ENCODE measurements around the gene GRAMD1B. TPM values are rescaled to one million over a fixed set of nuclear protein-coding genes. Genes with fewer than 3 reads are reported as not detected.

Gene GRAMD1B
- total RNA-seq, 1 experiment from 2014 or later: 1.2 TPM

- H3K27me3 Mint-ChIP-seq (ENCODE audit: insufficient read depth, unreplicated experiment): no peaks in the 10 kb centered on the region
- TF ChIP-seq, protein P1, sequence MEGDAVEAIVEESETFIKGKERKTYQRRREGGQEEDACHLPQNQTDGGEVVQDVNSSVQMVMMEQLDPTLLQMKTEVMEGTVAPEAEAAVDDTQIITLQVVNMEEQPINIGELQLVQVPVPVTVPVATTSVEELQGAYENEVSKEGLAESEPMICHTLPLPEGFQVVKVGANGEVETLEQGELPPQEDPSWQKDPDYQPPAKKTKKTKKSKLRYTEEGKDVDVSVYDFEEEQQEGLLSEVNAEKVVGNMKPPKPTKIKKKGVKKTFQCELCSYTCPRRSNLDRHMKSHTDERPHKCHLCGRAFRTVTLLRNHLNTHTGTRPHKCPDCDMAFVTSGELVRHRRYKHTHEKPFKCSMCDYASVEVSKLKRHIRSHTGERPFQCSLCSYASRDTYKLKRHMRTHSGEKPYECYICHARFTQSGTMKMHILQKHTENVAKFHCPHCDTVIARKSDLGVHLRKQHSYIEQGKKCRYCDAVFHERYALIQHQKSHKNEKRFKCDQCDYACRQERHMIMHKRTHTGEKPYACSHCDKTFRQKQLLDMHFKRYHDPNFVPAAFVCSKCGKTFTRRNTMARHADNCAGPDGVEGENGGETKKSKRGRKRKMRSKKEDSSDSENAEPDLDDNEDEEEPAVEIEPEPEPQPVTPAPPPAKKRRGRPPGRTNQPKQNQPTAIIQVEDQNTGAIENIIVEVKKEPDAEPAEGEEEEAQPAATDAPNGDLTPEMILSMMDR (IDR thresholded peaks at IDR 0.05; ENCODE audit: insufficient read depth in 1 of 2, low read depth in 1 of 2, low read length in 1 of 2, severe bottlenecking in 1 of 2, unreplicated experiment in 1 of 2): no peak
- Histone ChIP-seq H3K4me3 (ENCODE audit: low read depth, low read length) (no peak overlapping the region), H3K27me3 (replicated peaks; ENCODE audit: control insufficient read depth, insufficient read depth, low read length) (no peaks in the 10 kb centered on the region), H3K9me3 (no peaks in the 10 kb centered on the region), H3K4me1 (peaks cover 48% of the 10 kb centered on the region), H3K36me3 (ENCODE audit: control insufficient read depth, insufficient read depth, low read length) (no peaks in the 10 kb centered on the region)
- POLR2A ChIA-PET: no interaction called here
- intact Hi-C loops (cut with micrococcal nuclease; ENCODE audit: unreplicated experiment): loop anchor here (10.0 kb wide), 1 partner anchor 228 kb away; no protein-coding TSS in a partner anchor
- no peak overlapping the region for H3K4me3 Mint-ChIP-seq (ENCODE audit: unreplicated experiment)
- no peaks in the 10 kb centered on the region for H3K9me3 Mint-ChIP-seq (ENCODE audit: unreplicated experiment)
- H3K4me1 Mint-ChIP-seq (ENCODE audit: low read depth, unreplicated experiment): peaks cover 30% of the 10 kb centered on the region
- peak overlapping the region; percentile 4 for H3K27ac Mint-ChIP-seq (ENCODE audit: unreplicated experiment)
- CTCF ChIA-PET: no interaction called here
- BruUV-seq (replicated peaks): no TSS peak
- H3K36me3 Mint-ChIP-seq (ENCODE audit: insufficient read depth, unreplicated experiment): no peaks in the 10 kb centered on the region
- DNase-seq: no peak
Observed at GRCh38 chr11:123586568-123586967, 156.5 kb downstream of the GRAMD1B start.

- no peaks in the 10 kb centered on the region for H3K27me3 ChIP-seq (replicated peaks; ENCODE audit: control insufficient read depth, insufficient read depth, low read length)
- DNase-seq: no peak
- H3K4me1 ChIP-seq: peaks cover 48% of the 10 kb centered on the region
- Mint-ChIP-seq H3K27me3 (ENCODE audit: insufficient read depth, unreplicated experiment) (no peaks in the 10 kb centered on the region), H3K4me1 (ENCODE audit: low read depth, unreplicated experiment) (peaks cover 30% of the 10 kb centered on the region), H3K9me3 (ENCODE audit: unreplicated experiment) (no peaks in the 10 kb centered on the region), H3K27ac (ENCODE audit: unreplicated experiment) (peak overlapping the region; percentile 4), H3K4me3 (ENCODE audit: unreplicated experiment) (no peak overlapping the region), H3K36me3 (ENCODE audit: insufficient read depth, unreplicated experiment) (no peaks in the 10 kb centered on the region)
- ChIA-PET POLR2A (no interaction called here), CTCF (no interaction called here)
- no peaks in the 10 kb centered on the region for H3K36me3 ChIP-seq (ENCODE audit: control insufficient read depth, insufficient read depth, low read length)
- TF ChIP-seq, protein P1 (IDR thresholded peaks at IDR 0.05; ENCODE audit: insufficient read depth in 1 of 2, low read depth in 1 of 2, low read length in 1 of 2, severe bottlenecking in 1 of 2, unreplicated experiment in 1 of 2): no peak
- BruUV-seq (replicated peaks): no TSS peak
- intact Hi-C loops (cut with micrococcal nuclease; ENCODE audit: unreplicated experiment): loop anchor here (10.0 kb wide), 1 partner anchor 228 kb away; no protein-coding TSS in a partner anchor
- H3K4me3 ChIP-seq (ENCODE audit: low read depth, low read length): no peak overlapping the region
- no peaks in the 10 kb centered on the region for H3K9me3 ChIP-seq
Observed at GRCh38 chr11:123587044-123587443, 157.0 kb downstream of the GRAMD1B start.

DNA sequence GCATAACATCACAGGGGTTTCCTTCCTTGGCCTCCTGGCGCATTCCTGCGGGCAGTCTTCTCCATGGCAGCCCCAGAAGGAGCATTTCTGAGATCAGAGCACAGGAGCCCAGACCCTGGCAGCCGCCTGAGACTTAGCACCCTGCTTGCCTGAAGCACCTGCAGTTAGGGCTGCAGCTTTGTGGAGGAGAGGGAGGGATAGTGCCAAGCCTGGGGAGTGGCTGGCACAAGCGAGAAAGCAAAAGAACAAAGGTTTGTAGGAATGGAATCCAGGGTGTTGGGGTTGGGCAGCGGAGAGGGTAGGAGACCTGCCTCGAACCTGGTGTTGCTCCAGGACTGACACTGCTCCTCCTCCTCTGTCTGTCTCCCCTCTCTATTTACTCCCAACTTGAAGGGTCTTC is 157.5 kb downstream of the GRAMD1B start:
- BruUV-seq (replicated peaks): TSS peak; percentile 75
- CTCF ChIA-PET: interaction anchor here (0.9 kb wide), 1 partner anchor 11 kb away, joined by 5 read pairs; no protein-coding TSS in a partner anchor
- Mint-ChIP-seq H3K9me3 (ENCODE audit: unreplicated experiment) (no peaks in the 10 kb centered on the region), H3K4me3 (ENCODE audit: unreplicated experiment) (peak overlapping the region; percentile 18), H3K27me3 (ENCODE audit: insufficient read depth, unreplicated experiment) (peaks cover 2% of the 10 kb centered on the region), H3K36me3 (ENCODE audit: insufficient read depth, unreplicated experiment) (no peaks in the 10 kb centered on the region), H3K27ac (ENCODE audit: unreplicated experiment) (peak overlapping the region; percentile 85), H3K4me1 (ENCODE audit: low read depth, unreplicated experiment) (peaks cover 30% of the 10 kb centered on the region)
- H3K4me3 ChIP-seq (ENCODE audit: low read depth, low read length): no peak overlapping the region
- no peaks in the 10 kb centered on the region for H3K36me3 ChIP-seq (ENCODE audit: control insufficient read depth, insufficient read depth, low read length)
- intact Hi-C loops (cut with micrococcal nuclease; ENCODE audit: unreplicated experiment): loop anchor here (10.0 kb wide), 1 partner anchor 227 kb away; no protein-coding TSS in a partner anchor
- H3K27me3 ChIP-seq (replicated peaks; ENCODE audit: control insufficient read depth, insufficient read depth, low read length): no peaks in the 10 kb centered on the region
- TF ChIP-seq, protein P1 (IDR thresholded peaks at IDR 0.05; ENCODE audit: insufficient read depth in 1 of 2, low read depth in 1 of 2, low read length in 1 of 2, severe bottlenecking in 1 of 2, unreplicated experiment in 1 of 2): no peak
- POLR2A ChIA-PET: no interaction called here
- H3K9me3 ChIP-seq: no peaks in the 10 kb centered on the region
- no peak for DNase-seq
- H3K4me1 ChIP-seq: peaks cover 48% of the 10 kb centered on the region

Data from Caco-2 (cell line).